ENCODE measurements around the gene FANCB.

Gene FANCB

GRCh38 chrX:14843666-14844065 lies 29.2 kb downstream of the FANCB start:
- H3K36me3 ChIP-seq (replicated peaks; ENCODE audit: insufficient read depth, low read length) = no peaks in the 10 kb centered on the region
- H3K9ac ChIP-seq (ENCODE audit: low read length) = no peak overlapping the region
- H2AFZ ChIP-seq (ENCODE audit: low read length) = no peak overlapping the region
- TF ChIP-seq, protein P1, sequence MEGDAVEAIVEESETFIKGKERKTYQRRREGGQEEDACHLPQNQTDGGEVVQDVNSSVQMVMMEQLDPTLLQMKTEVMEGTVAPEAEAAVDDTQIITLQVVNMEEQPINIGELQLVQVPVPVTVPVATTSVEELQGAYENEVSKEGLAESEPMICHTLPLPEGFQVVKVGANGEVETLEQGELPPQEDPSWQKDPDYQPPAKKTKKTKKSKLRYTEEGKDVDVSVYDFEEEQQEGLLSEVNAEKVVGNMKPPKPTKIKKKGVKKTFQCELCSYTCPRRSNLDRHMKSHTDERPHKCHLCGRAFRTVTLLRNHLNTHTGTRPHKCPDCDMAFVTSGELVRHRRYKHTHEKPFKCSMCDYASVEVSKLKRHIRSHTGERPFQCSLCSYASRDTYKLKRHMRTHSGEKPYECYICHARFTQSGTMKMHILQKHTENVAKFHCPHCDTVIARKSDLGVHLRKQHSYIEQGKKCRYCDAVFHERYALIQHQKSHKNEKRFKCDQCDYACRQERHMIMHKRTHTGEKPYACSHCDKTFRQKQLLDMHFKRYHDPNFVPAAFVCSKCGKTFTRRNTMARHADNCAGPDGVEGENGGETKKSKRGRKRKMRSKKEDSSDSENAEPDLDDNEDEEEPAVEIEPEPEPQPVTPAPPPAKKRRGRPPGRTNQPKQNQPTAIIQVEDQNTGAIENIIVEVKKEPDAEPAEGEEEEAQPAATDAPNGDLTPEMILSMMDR (IDR thresholded peaks at IDR 0.05; ENCODE audit: low read length) = no peak
- TF ChIP-seq EZH2phosphoT487 (IDR thresholded peaks at IDR 0.05; ENCODE audit: low read length) (no peak), EZH2 (optimal IDR thresholded peaks at IDR 0.05; ENCODE audit: low read depth, low read length) (no peak)
- no peaks in the 10 kb centered on the region for H3K27me3 ChIP-seq (replicated peaks; ENCODE audit: insufficient read depth, low read length)
- DNase-seq = no peak
- H3K4me3 ChIP-seq (ENCODE audit: low read length) = no peak overlapping the region
- no peaks in the 10 kb centered on the region for H3K4me1 ChIP-seq (ENCODE audit: low read length)
- H3K9me3 ChIP-seq (replicated peaks; ENCODE audit: insufficient read depth, low read length) = no peaks in the 10 kb centered on the region
- H3K27ac ChIP-seq (ENCODE audit: low read length) = no peak overlapping the region
- no peak overlapping the region for H3K4me2 ChIP-seq (ENCODE audit: low read depth, low read length)
- no peaks in the 10 kb centered on the region for H4K20me1 ChIP-seq (ENCODE audit: insufficient read depth, low read length)
- H3F3A ChIP-seq (ENCODE audit: insufficient read depth, low read length) = no peaks in the 10 kb centered on the region
- H3K9me2 ChIP-seq (replicated peaks; ENCODE audit: insufficient read depth, low read length) = no peaks in the 10 kb centered on the region
- H3K79me2 ChIP-seq (ENCODE audit: low read length) = no peaks in the 10 kb centered on the region

- H3K9me3 ChIP-seq (replicated peaks; ENCODE audit: insufficient read depth, low read length) = no peaks in the 10 kb centered on the region
- H2AFZ ChIP-seq (ENCODE audit: low read length) = no peak overlapping the region
- H3K4me1 ChIP-seq (ENCODE audit: low read length) = no peaks in the 10 kb centered on the region
- H3K4me2 ChIP-seq (ENCODE audit: low read depth, low read length) = no peak overlapping the region
- H3K9ac ChIP-seq (ENCODE audit: low read length) = no peak overlapping the region
- H3K79me2 ChIP-seq (ENCODE audit: low read length) = no peaks in the 10 kb centered on the region
- no peak for DNase-seq
- TF ChIP-seq EZH2phosphoT487 (IDR thresholded peaks at IDR 0.05; ENCODE audit: low read length) (no peak), EZH2 (optimal IDR thresholded peaks at IDR 0.05; ENCODE audit: low read depth, low read length) (no peak)
- TF ChIP-seq, protein P1 (IDR thresholded peaks at IDR 0.05; ENCODE audit: low read length) = no peak
- no peaks in the 10 kb centered on the region for H3K36me3 ChIP-seq (replicated peaks; ENCODE audit: insufficient read depth, low read length)
- H3K27ac ChIP-seq (ENCODE audit: low read length) = no peak overlapping the region
- no peaks in the 10 kb centered on the region for H3F3A ChIP-seq (ENCODE audit: insufficient read depth, low read length)
- H3K27me3 ChIP-seq (replicated peaks; ENCODE audit: insufficient read depth, low read length) = no peaks in the 10 kb centered on the region
- H3K4me3 ChIP-seq (ENCODE audit: low read length) = no peak overlapping the region
- no peaks in the 10 kb centered on the region for H4K20me1 ChIP-seq (ENCODE audit: insufficient read depth, low read length)
- no peaks in the 10 kb centered on the region for H3K9me2 ChIP-seq (replicated peaks; ENCODE audit: insufficient read depth, low read length)
Measured at GRCh38 chrX:14837155-14837554, 35.7 kb downstream of the FANCB start.

DNA sequence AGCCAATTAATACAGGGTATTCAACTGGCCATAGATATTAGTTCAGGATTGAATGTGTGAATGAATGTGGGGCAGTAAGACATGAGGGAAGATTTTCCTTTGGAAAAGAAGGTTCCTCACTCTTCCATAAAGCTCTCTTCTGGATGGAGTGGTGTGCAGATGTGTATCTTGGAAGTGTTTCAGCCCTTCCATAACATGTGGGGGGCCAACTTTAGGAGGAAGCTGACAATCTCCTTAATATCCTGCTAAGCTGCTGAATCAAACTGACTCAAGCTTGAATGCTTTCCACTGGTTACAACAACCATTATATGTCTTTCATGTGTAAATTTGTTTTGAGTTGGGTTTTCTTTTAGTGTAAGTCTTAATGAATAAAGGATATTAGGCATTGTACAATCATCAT lies 40.3 kb downstream of the FANCB start:
- H3K9ac ChIP-seq (ENCODE audit: low read length) = no peak overlapping the region
- no peak for DNase-seq
- H3K9me2 ChIP-seq (replicated peaks; ENCODE audit: insufficient read depth, low read length) = no peaks in the 10 kb centered on the region
- no peaks in the 10 kb centered on the region for H3K4me1 ChIP-seq (ENCODE audit: low read length)
- no peaks in the 10 kb centered on the region for H3K79me2 ChIP-seq (ENCODE audit: low read length)
- no peaks in the 10 kb centered on the region for H3K27me3 ChIP-seq (replicated peaks; ENCODE audit: insufficient read depth, low read length)
- H3K4me2 ChIP-seq (ENCODE audit: low read depth, low read length) = no peak overlapping the region
- TF ChIP-seq, protein P1 (IDR thresholded peaks at IDR 0.05; ENCODE audit: low read length) = no peak
- TF ChIP-seq EZH2phosphoT487 (IDR thresholded peaks at IDR 0.05; ENCODE audit: low read length) (no peak), EZH2 (optimal IDR thresholded peaks at IDR 0.05; ENCODE audit: low read depth, low read length) (no peak)
- no peak overlapping the region for H3K27ac ChIP-seq (ENCODE audit: low read length)
- H3K4me3 ChIP-seq (ENCODE audit: low read length) = no peak overlapping the region
- no peaks in the 10 kb centered on the region for H3K9me3 ChIP-seq (replicated peaks; ENCODE audit: insufficient read depth, low read length)
- H2AFZ ChIP-seq (ENCODE audit: low read length) = no peak overlapping the region
- no peaks in the 10 kb centered on the region for H3F3A ChIP-seq (ENCODE audit: insufficient read depth, low read length)
- H3K36me3 ChIP-seq (replicated peaks; ENCODE audit: insufficient read depth, low read length) = no peaks in the 10 kb centered on the region
- no peaks in the 10 kb centered on the region for H4K20me1 ChIP-seq (ENCODE audit: insufficient read depth, low read length)

Data from MM.1S (cell line).